SK-N-SH treated with all-trans-retinoic acid at 6 μM for 48 hours (cell line): ENCODE measurements around the gene ZKSCAN5.

Source experiments
- RARB ChIP-seq: fragments of 250-450 bp; sonication (Bioruptor Pico); IDR thresholded peaks from 2 replicates; pipeline ENCODE4 v1.8.0; 2021; ENCODE audit warnings: mild to moderate bottlenecking, moderate library complexity
- TCF4 ChIP-seq: fragments of 250-450 bp; sonication (Bioruptor Pico); IDR thresholded peaks from 2 replicates; pipeline ENCODE4 v1.8.0; 2021; ENCODE audit warnings: mild to moderate bottlenecking, moderate library complexity, borderline replicate concordance
- TF ChIP-seq, protein P1 (sequence below): fragments of 250-450 bp; sonication (Bioruptor Pico); IDR thresholded peaks from 2 replicates; pipeline ENCODE4 v1.5.1; 2021; ENCODE audit warnings: mild to moderate bottlenecking, moderate library complexity
- TF ChIP-seq, protein P2 (sequence below): fragments of 250-450 bp; sonication (Bioruptor Pico); IDR thresholded peaks from 2 replicates; pipeline ENCODE4 v1.5.1; 2020; ENCODE audit warnings: low read depth, mild to moderate bottlenecking, moderate library complexity
- TF ChIP-seq, protein P3 (sequence below): fragments of 250-450 bp; sonication (Bioruptor Pico); IDR thresholded peaks from 2 replicates; pipeline ENCODE4 v1.5.0; 2020; ENCODE audit warnings: mild to moderate bottlenecking, moderate library complexity
- TF ChIP-seq, protein P4 (sequence below): fragments of 250-450 bp; sonication (Bioruptor Pico); IDR thresholded peaks from 2 replicates; pipeline ENCODE4 v1.8.0; 2020; ENCODE audit warnings: mild to moderate bottlenecking, moderate library complexity, borderline replicate concordance

DNA sequence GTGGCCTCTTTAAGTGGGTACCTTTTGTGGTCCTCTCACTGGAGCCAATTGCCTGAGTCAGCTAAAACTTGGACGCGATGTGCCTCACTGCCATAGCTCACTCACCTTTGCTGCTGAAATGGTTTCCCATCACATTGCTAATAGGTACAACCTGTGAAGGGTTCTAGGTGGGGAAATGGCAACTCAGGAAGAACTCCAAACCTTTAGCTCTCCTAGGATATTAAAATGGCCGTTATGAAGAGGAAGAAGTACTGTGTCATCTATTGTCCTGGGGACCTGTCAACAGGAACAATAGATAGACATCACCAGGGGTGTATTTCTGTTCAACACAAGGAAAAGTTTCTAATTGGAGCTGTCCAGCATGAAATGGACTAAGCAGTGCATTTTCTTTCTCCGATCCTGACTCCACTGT lies 52.7 kb downstream of the ZKSCAN5 start:
- TF ChIP-seq, protein P1, sequence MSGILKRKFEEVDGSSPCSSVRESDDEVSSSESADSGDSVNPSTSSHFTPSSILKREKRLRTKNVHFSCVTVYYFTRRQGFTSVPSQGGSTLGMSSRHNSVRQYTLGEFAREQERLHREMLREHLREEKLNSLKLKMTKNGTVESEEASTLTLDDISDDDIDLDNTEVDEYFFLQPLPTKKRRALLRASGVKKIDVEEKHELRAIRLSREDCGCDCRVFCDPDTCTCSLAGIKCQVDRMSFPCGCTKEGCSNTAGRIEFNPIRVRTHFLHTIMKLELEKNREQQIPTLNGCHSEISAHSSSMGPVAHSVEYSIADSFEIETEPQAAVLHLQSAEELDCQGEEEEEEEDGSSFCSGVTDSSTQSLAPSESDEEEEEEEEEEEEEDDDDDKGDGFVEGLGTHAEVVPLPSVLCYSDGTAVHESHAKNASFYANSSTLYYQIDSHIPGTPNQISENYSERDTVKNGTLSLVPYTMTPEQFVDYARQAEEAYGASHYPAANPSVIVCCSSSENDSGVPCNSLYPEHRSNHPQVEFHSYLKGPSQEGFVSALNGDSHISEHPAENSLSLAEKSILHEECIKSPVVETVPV (CRISPR knock-in tag): no peak
- TF ChIP-seq, protein P2, sequence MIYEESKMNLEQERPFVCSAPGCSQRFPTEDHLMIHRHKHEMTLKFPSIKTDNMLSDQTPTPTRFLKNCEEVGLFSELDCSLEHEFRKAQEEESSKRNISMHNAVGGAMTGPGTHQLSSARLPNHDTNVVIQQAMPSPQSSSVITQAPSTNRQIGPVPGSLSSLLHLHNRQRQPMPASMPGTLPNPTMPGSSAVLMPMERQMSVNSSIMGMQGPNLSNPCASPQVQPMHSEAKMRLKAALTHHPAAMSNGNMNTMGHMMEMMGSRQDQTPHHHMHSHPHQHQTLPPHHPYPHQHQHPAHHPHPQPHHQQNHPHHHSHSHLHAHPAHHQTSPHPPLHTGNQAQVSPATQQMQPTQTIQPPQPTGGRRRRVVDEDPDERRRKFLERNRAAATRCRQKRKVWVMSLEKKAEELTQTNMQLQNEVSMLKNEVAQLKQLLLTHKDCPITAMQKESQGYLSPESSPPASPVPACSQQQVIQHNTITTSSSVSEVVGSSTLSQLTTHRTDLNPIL (CRISPR knock-in tag): no peak
- no peak for TF ChIP-seq TCF4 (CRISPR knock-in tag)
- TF ChIP-seq, protein P3, sequence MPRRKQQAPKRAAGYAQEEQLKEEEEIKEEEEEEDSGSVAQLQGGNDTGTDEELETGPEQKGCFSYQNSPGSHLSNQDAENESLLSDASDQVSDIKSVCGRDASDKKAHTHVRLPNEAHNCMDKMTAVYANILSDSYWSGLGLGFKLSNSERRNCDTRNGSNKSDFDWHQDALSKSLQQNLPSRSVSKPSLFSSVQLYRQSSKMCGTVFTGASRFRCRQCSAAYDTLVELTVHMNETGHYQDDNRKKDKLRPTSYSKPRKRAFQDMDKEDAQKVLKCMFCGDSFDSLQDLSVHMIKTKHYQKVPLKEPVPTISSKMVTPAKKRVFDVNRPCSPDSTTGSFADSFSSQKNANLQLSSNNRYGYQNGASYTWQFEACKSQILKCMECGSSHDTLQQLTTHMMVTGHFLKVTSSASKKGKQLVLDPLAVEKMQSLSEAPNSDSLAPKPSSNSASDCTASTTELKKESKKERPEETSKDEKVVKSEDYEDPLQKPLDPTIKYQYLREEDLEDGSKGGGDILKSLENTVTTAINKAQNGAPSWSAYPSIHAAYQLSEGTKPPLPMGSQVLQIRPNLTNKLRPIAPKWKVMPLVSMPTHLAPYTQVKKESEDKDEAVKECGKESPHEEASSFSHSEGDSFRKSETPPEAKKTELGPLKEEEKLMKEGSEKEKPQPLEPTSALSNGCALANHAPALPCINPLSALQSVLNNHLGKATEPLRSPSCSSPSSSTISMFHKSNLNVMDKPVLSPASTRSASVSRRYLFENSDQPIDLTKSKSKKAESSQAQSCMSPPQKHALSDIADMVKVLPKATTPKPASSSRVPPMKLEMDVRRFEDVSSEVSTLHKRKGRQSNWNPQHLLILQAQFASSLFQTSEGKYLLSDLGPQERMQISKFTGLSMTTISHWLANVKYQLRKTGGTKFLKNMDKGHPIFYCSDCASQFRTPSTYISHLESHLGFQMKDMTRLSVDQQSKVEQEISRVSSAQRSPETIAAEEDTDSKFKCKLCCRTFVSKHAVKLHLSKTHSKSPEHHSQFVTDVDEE (CRISPR knock-in tag): no peak
- TF ChIP-seq, protein P4, sequence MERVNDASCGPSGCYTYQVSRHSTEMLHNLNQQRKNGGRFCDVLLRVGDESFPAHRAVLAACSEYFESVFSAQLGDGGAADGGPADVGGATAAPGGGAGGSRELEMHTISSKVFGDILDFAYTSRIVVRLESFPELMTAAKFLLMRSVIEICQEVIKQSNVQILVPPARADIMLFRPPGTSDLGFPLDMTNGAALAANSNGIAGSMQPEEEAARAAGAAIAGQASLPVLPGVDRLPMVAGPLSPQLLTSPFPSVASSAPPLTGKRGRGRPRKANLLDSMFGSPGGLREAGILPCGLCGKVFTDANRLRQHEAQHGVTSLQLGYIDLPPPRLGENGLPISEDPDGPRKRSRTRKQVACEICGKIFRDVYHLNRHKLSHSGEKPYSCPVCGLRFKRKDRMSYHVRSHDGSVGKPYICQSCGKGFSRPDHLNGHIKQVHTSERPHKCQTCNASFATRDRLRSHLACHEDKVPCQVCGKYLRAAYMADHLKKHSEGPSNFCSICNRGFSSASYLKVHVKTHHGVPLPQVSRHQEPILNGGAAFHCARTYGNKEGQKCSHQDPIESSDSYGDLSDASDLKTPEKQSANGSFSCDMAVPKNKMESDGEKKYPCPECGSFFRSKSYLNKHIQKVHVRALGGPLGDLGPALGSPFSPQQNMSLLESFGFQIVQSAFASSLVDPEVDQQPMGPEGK (CRISPR knock-in tag): no peak
- no peak for TF ChIP-seq RARB (CRISPR knock-in tag)
